Endometrial microvascular endothelial cells (primary cell): ENCODE results near the gene DHRS4. TPM values are rescaled to one million over a fixed set of nuclear protein-coding genes. Genes with fewer than 3 reads are reported as not detected.
"Not testable (repeated sequence)": the region's sequence is repeated elsewhere in the genome, so short reads cannot be mapped to it uniquely, and the experiment has no call there.

Experiments
- in situ Hi-C: cut with HindIII; loops from 2 replicates; pipeline ENCODE4 v1.10.0; 2017; ENCODE audit warnings: low sequenced_read_pairs, low pct_unique_long_range_greater_than_20kb; ENCODE audit errors: inconsistent ontology term
- total RNA-seq: library from RNA; depleted of rRNA; stranded (reverse); fragments of >200 nt; gene quantifications from one replicate; pipeline ENCODE4 v1.2.3, GENCODE V29; 2015; ENCODE audit errors: inconsistent ontology term

The DHRS4 gene
- total RNA-seq, 1 donor from 2014 or later = 66.2 TPM

GRCh38 chr14:23937203-23937602 is 16.4 kb upstream of the DHRS4 start:
- in situ Hi-C loops = no loop called here

- in situ Hi-C loops = no loop called here
These were observed 14.7 kb upstream of the DHRS4 start for GRCh38 chr14:23938823-23939222.

GRCh38 chr14:23939607-23940326 is 13.8 kb upstream of the DHRS4 start:
- in situ Hi-C loops = no loop called here

GRCh38 chr14:23941230-23941629 is 12.3 kb upstream of the DHRS4 start:
- in situ Hi-C loops = no loop called here

- in situ Hi-C loops = no loop called here
These were observed 11.9 kb upstream of the DHRS4 start for GRCh38 chr14:23941669-23942068.

- in situ Hi-C loops = no loop called here
These were observed 11.0 kb upstream of the DHRS4 start for GRCh38 chr14:23942587-23942986.

GRCh38 chr14:23949069-23949468 is 4.5 kb upstream of the DHRS4 start:
- in situ Hi-C loops = not testable (repeated sequence)

- in situ Hi-C loops = no loop called here
These were observed 3.0 kb upstream of the DHRS4 start for GRCh38 chr14:23950411-23951135.

- in situ Hi-C loops = not testable (repeated sequence)
These were observed 2.5 kb upstream of the DHRS4 start for GRCh38 chr14:23951136-23951466.

- in situ Hi-C loops = no loop called here
These were observed 1.9 kb upstream of the DHRS4 start for GRCh38 chr14:23951590-23952201.

- in situ Hi-C loops = not testable (repeated sequence)
These were observed 480 bp upstream of the DHRS4 start for GRCh38 chr14:23953116-23953463.

- in situ Hi-C loops = not testable (repeated sequence)
These were observed 677 bp downstream of the DHRS4 start for GRCh38 chr14:23954279-23954614.

- in situ Hi-C loops = not testable (repeated sequence)
These were observed 1.4 kb downstream of the DHRS4 start for GRCh38 chr14:23954965-23955364.

GRCh38 chr14:23955811-23956210 is 2.2 kb downstream of the DHRS4 start:
- in situ Hi-C loops = not testable (repeated sequence)

GRCh38 chr14:23957913-23958569 is 4.5 kb downstream of the DHRS4 start:
- in situ Hi-C loops = not testable (repeated sequence)

- in situ Hi-C loops = not testable (repeated sequence)
These were observed 7.3 kb downstream of the DHRS4 start for GRCh38 chr14:23960899-23961298.

GRCh38 chr14:23961704-23962103 is 8.1 kb downstream of the DHRS4 start:
- in situ Hi-C loops = not testable (repeated sequence)

GRCh38 chr14:23969130-23969480 is 15.5 kb downstream of the DHRS4 start:
- in situ Hi-C loops = not testable (repeated sequence)

- in situ Hi-C loops = not testable (repeated sequence)
These were observed 16.1 kb downstream of the DHRS4 start for GRCh38 chr14:23969481-23970282.
